ENCODE data around the gene NT5DC1. TPM values are rescaled to one million over a fixed set of nuclear protein-coding genes. Genes with fewer than 3 reads are reported as not detected.

The NT5DC1 gene
- total and polyA plus RNA-seq, 10 of the 15 experiments (the other 5 are each of a cell fraction or from before 2014, with no cell fraction given): 40.8 to 140 (median 66.8) TPM

DNA sequence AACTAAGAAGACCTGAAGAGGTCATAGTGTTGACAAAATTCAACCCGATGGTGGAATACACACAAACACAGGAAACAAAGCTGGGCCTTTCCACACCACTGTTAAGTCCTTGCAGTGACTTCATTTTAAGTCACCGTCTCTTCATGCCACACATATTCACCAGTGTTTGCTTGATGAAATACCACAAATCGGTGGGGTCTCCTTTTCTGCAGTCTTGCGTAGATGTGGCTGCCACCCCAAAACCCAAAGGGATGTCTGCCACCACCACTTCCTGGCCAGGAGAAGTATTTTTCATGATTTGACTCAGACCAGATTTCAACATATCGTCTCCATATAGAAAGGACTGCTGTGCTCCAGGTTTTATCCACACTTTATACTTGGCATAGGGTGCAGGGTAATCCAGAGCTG lies 36.3 kb downstream of the NT5DC1 start:
- Histone ChIP-seq H3K79me2 (ENCODE audit: control insufficient read depth, insufficient read depth, low read length) (no peaks in the 10 kb centered on the region), H3K4me1 (ENCODE audit: control insufficient read depth, insufficient read depth, low read length) (no peaks in the 10 kb centered on the region), H3K27me3 (replicated peaks in 1 of 2; ENCODE audit: control insufficient read depth in 2 of 2, insufficient read depth in 2 of 2, low read length in 1 of 2) (no peaks in the 10 kb centered on the region), H3K4me3 (no peak overlapping the region), H3K27ac (ENCODE audit: control insufficient read depth, insufficient read depth) (no peak overlapping the region), H2AFZ (ENCODE audit: control insufficient read depth, low read depth, low read length) (no peak overlapping the region), H3K36me3 (ENCODE audit: control insufficient read depth in 2 of 2, insufficient read depth in 2 of 2, low read length in 1 of 2) (peaks cover 0 to 4% of the 10 kb centered on the region in 2 experiments; a peak in 1 of 4 replicates), H3K9me3 (replicated peaks; ENCODE audit: control insufficient read depth, insufficient read depth, low read length) (no peaks in the 10 kb centered on the region), H4K20me1 (ENCODE audit: control insufficient read depth, insufficient read depth) (no peaks in the 10 kb centered on the region), H3K4me2 (ENCODE audit: control insufficient read depth, insufficient read depth) (no peak overlapping the region), H3K9ac (ENCODE audit: control insufficient read depth, insufficient read depth, low read length) (no peak overlapping the region)
- ChIA-PET SMC1A (ENCODE audit: uncharacterized antibody, unreplicated experiment) (no interaction called here), CTCF (interaction anchor here (1.1 to 3.4 kb wide), 2 partner anchors 25 to 50 kb away, joined by 3 to 19 read pairs; no protein-coding TSS in a partner anchor), POLR2A (no interaction called here), RAD21 (ENCODE audit: unreplicated experiment) (no interaction called here)
- no peak for DNase-seq (ENCODE audit: low read depth, low spot score)
- ATAC-seq: no peak
- intact Hi-C loops (cut with micrococcal nuclease; ENCODE audit: unreplicated experiment): no loop called here
- no peak for FAIRE-seq
- in situ Hi-C loops (cut with MboI): no loop called here
- WGBS (ENCODE audit: insufficient coverage, insufficient replicate concordance, low lambda C conversion rate, missing lambda C conversion rate): 21% methylated on average over 5 of the region's 5 CpGs
- TF ChIP-seq, protein P1, sequence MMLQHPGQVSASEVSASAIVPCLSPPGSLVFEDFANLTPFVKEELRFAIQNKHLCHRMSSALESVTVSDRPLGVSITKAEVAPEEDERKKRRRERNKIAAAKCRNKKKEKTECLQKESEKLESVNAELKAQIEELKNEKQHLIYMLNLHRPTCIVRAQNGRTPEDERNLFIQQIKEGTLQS (IDR thresholded peaks at IDR 0.05; ENCODE audit: borderline replicate concordance, extremely low read depth, low read depth, low read length): no peak
- TF ChIP-seq, protein P2, sequence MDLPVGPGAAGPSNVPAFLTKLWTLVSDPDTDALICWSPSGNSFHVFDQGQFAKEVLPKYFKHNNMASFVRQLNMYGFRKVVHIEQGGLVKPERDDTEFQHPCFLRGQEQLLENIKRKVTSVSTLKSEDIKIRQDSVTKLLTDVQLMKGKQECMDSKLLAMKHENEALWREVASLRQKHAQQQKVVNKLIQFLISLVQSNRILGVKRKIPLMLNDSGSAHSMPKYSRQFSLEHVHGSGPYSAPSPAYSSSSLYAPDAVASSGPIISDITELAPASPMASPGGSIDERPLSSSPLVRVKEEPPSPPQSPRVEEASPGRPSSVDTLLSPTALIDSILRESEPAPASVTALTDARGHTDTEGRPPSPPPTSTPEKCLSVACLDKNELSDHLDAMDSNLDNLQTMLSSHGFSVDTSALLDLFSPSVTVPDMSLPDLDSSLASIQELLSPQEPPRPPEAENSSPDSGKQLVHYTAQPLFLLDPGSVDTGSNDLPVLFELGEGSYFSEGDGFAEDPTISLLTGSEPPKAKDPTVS (IDR thresholded peaks at IDR 0.05; ENCODE audit: low read depth, low read length): no peak
- no peak for TF ChIP-seq BMI1 (IDR thresholded peaks at IDR 0.05; ENCODE audit: borderline replicate concordance)
- no peak for TF ChIP-seq CREM (IDR thresholded peaks at IDR 0.05; ENCODE audit: low read depth)
- TF ChIP-seq TAF1 (IDR thresholded peaks at IDR 0.05; ENCODE audit: borderline replicate concordance, low read depth, low read length): no peak
- no peak for TF ChIP-seq SUZ12 (IDR thresholded peaks at IDR 0.05; ENCODE audit: unreplicated experiment)
- TF ChIP-seq STAT3 (IDR thresholded peaks at IDR 0.05; ENCODE audit: low read depth, low read length): no peak
- TF ChIP-seq NFXL1 (IDR thresholded peaks at IDR 0.05; ENCODE audit: borderline replicate concordance): no peak
- TF ChIP-seq, protein P3, sequence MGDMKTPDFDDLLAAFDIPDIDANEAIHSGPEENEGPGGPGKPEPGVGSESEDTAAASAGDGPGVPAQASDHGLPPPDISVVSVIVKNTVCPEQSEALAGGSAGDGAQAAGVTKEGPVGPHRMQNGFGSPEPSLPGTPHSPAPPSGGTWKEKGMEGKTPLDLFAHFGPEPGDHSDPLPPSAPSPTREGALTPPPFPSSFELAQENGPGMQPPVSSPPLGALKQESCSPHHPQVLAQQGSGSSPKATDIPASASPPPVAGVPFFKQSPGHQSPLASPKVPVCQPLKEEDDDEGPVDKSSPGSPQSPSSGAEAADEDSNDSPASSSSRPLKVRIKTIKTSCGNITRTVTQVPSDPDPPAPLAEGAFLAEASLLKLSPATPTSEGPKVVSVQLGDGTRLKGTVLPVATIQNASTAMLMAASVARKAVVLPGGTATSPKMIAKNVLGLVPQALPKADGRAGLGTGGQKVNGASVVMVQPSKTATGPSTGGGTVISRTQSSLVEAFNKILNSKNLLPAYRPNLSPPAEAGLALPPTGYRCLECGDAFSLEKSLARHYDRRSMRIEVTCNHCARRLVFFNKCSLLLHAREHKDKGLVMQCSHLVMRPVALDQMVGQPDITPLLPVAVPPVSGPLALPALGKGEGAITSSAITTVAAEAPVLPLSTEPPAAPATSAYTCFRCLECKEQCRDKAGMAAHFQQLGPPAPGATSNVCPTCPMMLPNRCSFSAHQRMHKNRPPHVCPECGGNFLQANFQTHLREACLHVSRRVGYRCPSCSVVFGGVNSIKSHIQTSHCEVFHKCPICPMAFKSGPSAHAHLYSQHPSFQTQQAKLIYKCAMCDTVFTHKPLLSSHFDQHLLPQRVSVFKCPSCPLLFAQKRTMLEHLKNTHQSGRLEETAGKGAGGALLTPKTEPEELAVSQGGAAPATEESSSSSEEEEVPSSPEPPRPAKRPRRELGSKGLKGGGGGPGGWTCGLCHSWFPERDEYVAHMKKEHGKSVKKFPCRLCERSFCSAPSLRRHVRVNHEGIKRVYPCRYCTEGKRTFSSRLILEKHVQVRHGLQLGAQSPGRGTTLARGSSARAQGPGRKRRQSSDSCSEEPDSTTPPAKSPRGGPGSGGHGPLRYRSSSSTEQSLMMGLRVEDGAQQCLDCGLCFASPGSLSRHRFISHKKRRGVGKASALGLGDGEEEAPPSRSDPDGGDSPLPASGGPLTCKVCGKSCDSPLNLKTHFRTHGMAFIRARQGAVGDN (IDR thresholded peaks at IDR 0.05): no peak
- TF ChIP-seq, protein P4, sequence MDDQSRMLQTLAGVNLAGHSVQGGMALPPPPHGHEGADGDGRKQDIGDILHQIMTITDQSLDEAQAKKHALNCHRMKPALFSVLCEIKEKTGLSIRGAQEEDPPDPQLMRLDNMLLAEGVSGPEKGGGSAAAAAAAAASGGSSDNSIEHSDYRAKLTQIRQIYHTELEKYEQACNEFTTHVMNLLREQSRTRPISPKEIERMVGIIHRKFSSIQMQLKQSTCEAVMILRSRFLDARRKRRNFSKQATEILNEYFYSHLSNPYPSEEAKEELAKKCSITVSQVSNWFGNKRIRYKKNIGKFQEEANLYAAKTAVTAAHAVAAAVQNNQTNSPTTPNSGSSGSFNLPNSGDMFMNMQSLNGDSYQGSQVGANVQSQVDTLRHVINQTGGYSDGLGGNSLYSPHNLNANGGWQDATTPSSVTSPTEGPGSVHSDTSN (IDR thresholded peaks at IDR 0.05; ENCODE audit: insufficient replicate concordance, low read depth, low read length): no peak
- BruUV-seq (replicated peaks): no TSS peak

Data from GM12878 (cell line).